GM23248 (cell line): ENCODE measurements around the gene ADAMTS17.

Source experiments
- EZH2 ChIP-seq: fragments of 200-600 bp; sonication (generic); IDR thresholded peaks from 2 replicates; pipeline ENCODE4 v1.6.1; 2018; ENCODE audit warnings: antibody characterized with exemption, mild to moderate bottlenecking; ENCODE audit not compliant: insufficient read depth, poor library complexity, severe bottlenecking
- EZH2phosphoT487 ChIP-seq: fragments of 200-600 bp; sonication (generic); IDR thresholded peaks from 2 replicates; pipeline ENCODE4 v1.6.1; 2018; ENCODE audit warnings: antibody characterized with exemption, moderate library complexity, mild to moderate bottlenecking, low read depth; ENCODE audit not compliant: insufficient read depth

GRCh38 chr15:100245855-100246254, 95.9 kb downstream of the ADAMTS17 start:
- TF ChIP-seq EZH2, result no peak
- TF ChIP-seq EZH2phosphoT487, result no peak
